Naive thymus-derived CD4-positive, alpha-beta T cell (primary cell): ENCODE data around the gene DPP10. TPM values are rescaled to one million over a fixed set of nuclear protein-coding genes. Genes with fewer than 3 reads are reported as not detected.

Experiments used
- ATAC-seq: fragments of 150-1000 bp; cut with Tn5 transposase; 2 replicates; pipeline ENCODE4 v1.10.0; 2021; ENCODE audit warnings: mild to moderate bottlenecking, moderate library complexity
- CTCF ChIA-PET: fragments of 350-600 bp; sonication (Branson Sonifier 250); formaldehyde crosslinking; loops from one replicate; lab custom pipeline; 2021; ENCODE audit warnings: antibody characterized with exemption; lab: Charles Lee
- POLR2A ChIA-PET: fragments of 350-600 bp; sonication (Branson Sonifier 250); formaldehyde crosslinking; loops from one replicate; lab custom pipeline; 2021; ENCODE audit warnings: antibody characterized with exemption, inconsistent platforms; lab: Charles Lee
- DNase-seq, 9 donors: peaks; one replicate each; pipeline versions ENCODE4 v3.0.0 to v3.0.0-alpha.2; 2020 to 2022; ENCODE audit warnings: mixed read lengths in 1 of 9
- H3K27ac ChIP-seq: one replicate; pipeline ENCODE4 v1.7.0; 2013; ENCODE audit warnings: mild to moderate bottlenecking, low read depth, low read length, moderate library complexity
- H3K27me3 ChIP-seq, 2 donors: one replicate each; pipeline ENCODE4 v1.7.0; 2013; ENCODE audit warnings: low read length in 2 of 2, mild to moderate bottlenecking in 2 of 2, moderate library complexity in 2 of 2; ENCODE audit not compliant: control insufficient read depth in 2 of 2, insufficient read depth in 2 of 2
- H3K36me3 ChIP-seq, 3 experiments: 1 replicate in 2 of 3; 2 replicates in 1 of 3; pipeline ENCODE4 v1.7.0; 2013; ENCODE audit warnings: low read length in 3 of 3, mild to moderate bottlenecking in 3 of 3, moderate library complexity in 1 of 3; ENCODE audit not compliant: insufficient read depth in 3 of 3, control insufficient read depth in 2 of 3
- H3K4me1 ChIP-seq, 2 donors: one replicate each; pipeline ENCODE4 v1.7.0; 2013; ENCODE audit warnings: low read length in 2 of 2, mild to moderate bottlenecking in 2 of 2, moderate library complexity in 1 of 2; ENCODE audit not compliant: control insufficient read depth in 2 of 2, insufficient read depth in 2 of 2
- H3K4me3 ChIP-seq: 2 replicates; pipeline ENCODE4 v1.7.0; 2013; ENCODE audit warnings: mild to moderate bottlenecking, low read length
- H3K9me3 ChIP-seq, 3 experiments: 1 replicate in 2 of 3; 2 replicates in 1 of 3; pipeline ENCODE4 v1.7.0; 2013; ENCODE audit warnings: low read length in 3 of 3; ENCODE audit not compliant: control insufficient read depth in 2 of 3
- H3K27ac Mint-ChIP-seq, 9 donors: one replicate each; pipeline ENCODE4 v1.8.0; 2020 to 2022; ENCODE audit warnings: mixed read lengths in 9 of 9, mild to moderate bottlenecking in 8 of 9, moderate library complexity in 5 of 9, inconsistent platforms in 2 of 9
- H3K27me3 Mint-ChIP-seq, 5 donors: one replicate each; pipeline ENCODE4 v1.8.0; 2021 to 2022; ENCODE audit warnings: mixed read lengths in 5 of 5, mild to moderate bottlenecking in 1 of 5
- H3K36me3 Mint-ChIP-seq, 5 donors: one replicate each; pipeline ENCODE4 v1.8.0; 2020 to 2022; ENCODE audit warnings: mixed read lengths in 5 of 5, mild to moderate bottlenecking in 3 of 5, inconsistent platforms in 1 of 5
- H3K4me1 Mint-ChIP-seq, 7 donors: one replicate each; pipeline ENCODE4 v1.8.0; 2020 to 2022; ENCODE audit warnings: mixed read lengths in 7 of 7, mild to moderate bottlenecking in 3 of 7, inconsistent platforms in 1 of 7
- H3K4me3 Mint-ChIP-seq, 10 donors: one replicate each; pipeline ENCODE4 v1.8.0; 2020 to 2022; ENCODE audit warnings: mild to moderate bottlenecking in 10 of 10, mixed read lengths in 10 of 10, moderate library complexity in 6 of 10, inconsistent platforms in 2 of 10
- H3K9me3 Mint-ChIP-seq, 11 donors: one replicate each; pipeline ENCODE4 v1.8.0; 2020 to 2022; ENCODE audit warnings: mixed read lengths in 11 of 11, mild to moderate bottlenecking in 4 of 11, inconsistent platforms in 1 of 11, moderate library complexity in 1 of 11
- intact Hi-C, 2 donors: fragments of 100-400 bp; cut with micrococcal nuclease; formaldehyde crosslinking; loops; one replicate each; pipeline ENCODE4 v1.15.1; 2023
- polyA plus RNA-seq, 2 donors: library from polyadenylated mRNA; unstranded; fragments of 300-500 nt; fragmentation: Illumina TruSeq; gene quantifications; one replicate each; pipeline ENCODE4 v1.2.3, GENCODE V29; 2021
- total RNA-seq, 6 experiments: library from RNA in 5 of 6; stranded (reverse) in 5 of 6; gene quantifications; 1 replicate in 5 of 6; 2 replicates in 1 of 6; pipeline ENCODE4 v1.2.3 and lab custom pipeline; 2021 to 2026

DPP10 gene
- total and polyA plus RNA-seq, 7 experiments from 2014 or later: not detected

GRCh38 chr2:115208493-115209164, 766.2 kb downstream of the DPP10 start:
- Histone ChIP-seq H3K4me3 (no peak overlapping the region), H3K36me3 (no peaks in the 10 kb centered on the region), H3K4me1 (no peaks in the 10 kb centered on the region), H3K27ac (no peak overlapping the region), H3K27me3 (no peaks in the 10 kb centered on the region), H3K9me3 (no peaks in the 10 kb centered on the region)
- POLR2A ChIA-PET: no interaction called here
- no peaks in the 10 kb centered on the region for H3K36me3 Mint-ChIP-seq
- H3K27ac Mint-ChIP-seq: no peak overlapping the region
- CTCF ChIA-PET: no interaction called here
- H3K4me1 Mint-ChIP-seq: no peaks in the 10 kb centered on the region
- peaks cover 0 to 14% (median 4%) of the 10 kb centered on the region in 11 donors for H3K9me3 Mint-ChIP-seq
- ATAC-seq: no peak
- no peaks in the 10 kb centered on the region for H3K27me3 Mint-ChIP-seq
- intact Hi-C loops: no loop called here
- DNase-seq: no peak
- no peak overlapping the region for H3K4me3 Mint-ChIP-seq

- H3K36me3 Mint-ChIP-seq: no peaks in the 10 kb centered on the region
- DNase-seq (no peak), ATAC-seq (no peak)
- H3K36me3 ChIP-seq: no peaks in the 10 kb centered on the region
- H3K4me3 Mint-ChIP-seq: no peak overlapping the region
- no peak overlapping the region for H3K27ac ChIP-seq
- H3K27ac Mint-ChIP-seq: no peak overlapping the region
- H3K27me3 Mint-ChIP-seq: no peaks in the 10 kb centered on the region
- CTCF ChIA-PET: no interaction called here
- H3K9me3 ChIP-seq: no peaks in the 10 kb centered on the region
- H3K4me1 Mint-ChIP-seq: no peaks in the 10 kb centered on the region
- H3K4me1 ChIP-seq: no peaks in the 10 kb centered on the region
- H3K4me3 ChIP-seq: no peak overlapping the region
- intact Hi-C loops: no loop called here
- POLR2A ChIA-PET: no interaction called here
- peaks cover 0 to 2% of the 10 kb centered on the region in 2 donors for H3K27me3 ChIP-seq
- peaks cover 0 to 7% (median 2%) of the 10 kb centered on the region in 11 donors for H3K9me3 Mint-ChIP-seq
Observed at GRCh38 chr2:115214050-115214449, 771.6 kb downstream of the DPP10 start.

- Histone ChIP-seq H3K4me1 (no peaks in the 10 kb centered on the region), H3K36me3 (no peaks in the 10 kb centered on the region), H3K9me3 (no peaks in the 10 kb centered on the region), H3K27ac (no peak overlapping the region), H3K27me3 (peaks cover 0 to 2% of the 10 kb centered on the region in 2 donors), H3K4me3 (no peak overlapping the region)
- Mint-ChIP-seq H3K27ac (no peak overlapping the region), H3K4me1 (no peaks in the 10 kb centered on the region), H3K36me3 (no peaks in the 10 kb centered on the region), H3K27me3 (no peaks in the 10 kb centered on the region), H3K4me3 (no peak overlapping the region), H3K9me3 (peaks cover 0 to 11% (median 3%) of the 10 kb centered on the region in 11 donors)
- POLR2A ChIA-PET: no interaction called here
- DNase-seq: no peak
- intact Hi-C loops: no loop called here
- no peak for ATAC-seq
- CTCF ChIA-PET: no interaction called here
Observed at GRCh38 chr2:115219296-115219695, 776.9 kb downstream of the DPP10 start.

- Mint-ChIP-seq H3K27ac (no peak overlapping the region), H3K4me1 (no peaks in the 10 kb centered on the region), H3K4me3 (no peak overlapping the region), H3K9me3 (peaks cover 0 to 8% (median 0%) of the 10 kb centered on the region in 11 donors), H3K27me3 (no peaks in the 10 kb centered on the region), H3K36me3 (no peaks in the 10 kb centered on the region)
- H3K27ac ChIP-seq: no peak overlapping the region
- CTCF ChIA-PET: no interaction called here
- POLR2A ChIA-PET: no interaction called here
- intact Hi-C loops: no loop called here
- H3K4me3 ChIP-seq: no peak overlapping the region
- DNase-seq: no peak
- no peak for ATAC-seq
- no peaks in the 10 kb centered on the region for H3K36me3 ChIP-seq
- H3K27me3 ChIP-seq: no peaks in the 10 kb centered on the region
- no peaks in the 10 kb centered on the region for H3K4me1 ChIP-seq
- H3K9me3 ChIP-seq: no peaks in the 10 kb centered on the region
Observed at GRCh38 chr2:115234186-115234585, 791.7 kb downstream of the DPP10 start.

GRCh38 chr2:115234737-115235136, 792.3 kb downstream of the DPP10 start:
- no peaks in the 10 kb centered on the region for H3K4me1 Mint-ChIP-seq
- H3K9me3 Mint-ChIP-seq: peaks cover 0 to 6% (median 0%) of the 10 kb centered on the region in 11 donors
- no peaks in the 10 kb centered on the region for H3K27me3 ChIP-seq
- no peaks in the 10 kb centered on the region for H3K4me1 ChIP-seq
- intact Hi-C loops: no loop called here
- no peak overlapping the region for H3K27ac Mint-ChIP-seq
- H3K36me3 Mint-ChIP-seq: no peaks in the 10 kb centered on the region
- H3K27me3 Mint-ChIP-seq: no peaks in the 10 kb centered on the region
- ChIA-PET CTCF (no interaction called here), POLR2A (no interaction called here)
- DNase-seq (no peak), ATAC-seq (no peak)
- H3K9me3 ChIP-seq: no peaks in the 10 kb centered on the region
- H3K4me3 Mint-ChIP-seq: no peak overlapping the region
- no peaks in the 10 kb centered on the region for H3K36me3 ChIP-seq
- no peak overlapping the region for H3K4me3 ChIP-seq
- H3K27ac ChIP-seq: no peak overlapping the region

- Histone ChIP-seq H3K27ac (no peak overlapping the region), H3K9me3 (no peaks in the 10 kb centered on the region), H3K4me3 (no peak overlapping the region), H3K4me1 (no peaks in the 10 kb centered on the region), H3K36me3 (no peaks in the 10 kb centered on the region), H3K27me3 (no peaks in the 10 kb centered on the region)
- H3K27ac Mint-ChIP-seq: no peak overlapping the region
- no peak for ATAC-seq
- no peak overlapping the region for H3K4me3 Mint-ChIP-seq
- no peaks in the 10 kb centered on the region for H3K4me1 Mint-ChIP-seq
- no peak for DNase-seq
- CTCF ChIA-PET: no interaction called here
- POLR2A ChIA-PET: no interaction called here
- peaks cover 0 to 16% (median 7%) of the 10 kb centered on the region in 11 donors for H3K9me3 Mint-ChIP-seq
- H3K36me3 Mint-ChIP-seq: no peaks in the 10 kb centered on the region
- peaks cover 0 to 3% (median 0%) of the 10 kb centered on the region in 5 donors for H3K27me3 Mint-ChIP-seq
- intact Hi-C loops: no loop called here
Observed at GRCh38 chr2:115248066-115248465, 805.6 kb downstream of the DPP10 start.

- Mint-ChIP-seq H3K4me1 (no peaks in the 10 kb centered on the region), H3K9me3 (peaks cover 0 to 11% (median 3%) of the 10 kb centered on the region in 11 donors), H3K27ac (no peak overlapping the region), H3K27me3 (no peaks in the 10 kb centered on the region), H3K36me3 (no peaks in the 10 kb centered on the region), H3K4me3 (no peak overlapping the region)
- Histone ChIP-seq H3K27ac (no peak overlapping the region), H3K4me3 (no peak overlapping the region), H3K4me1 (no peaks in the 10 kb centered on the region), H3K9me3 (no peaks in the 10 kb centered on the region), H3K36me3 (no peaks in the 10 kb centered on the region), H3K27me3 (no peaks in the 10 kb centered on the region)
- intact Hi-C loops: no loop called here
- ChIA-PET CTCF (no interaction called here), POLR2A (no interaction called here)
- ATAC-seq (no peak), DNase-seq (no peak)
Observed at GRCh38 chr2:115277366-115277765, 834.9 kb downstream of the DPP10 start.
